Ovary (tissue), 3 donors: Measurements from ENCODE around the gene OR2J1.

Experiments
- POLR2A ChIP-seq: fragments of 450-650 bp; IDR thresholded peaks from one replicate; pipeline ENCODE4 v1.6.1; 2017; ENCODE audit warnings: antibody characterized with exemption, mild to moderate bottlenecking, moderate library complexity
- TF ChIP-seq, protein P1 (sequence below), 3 donors: fragments of 450-650 bp in 2 of 3; fragments of 200-600 bp in 1 of 3; IDR thresholded peaks; one replicate each; pipeline versions ENCODE4 v1.5.1 to v1.8.0; 2016 to 2022; ENCODE audit warnings: antibody characterized with exemption in 3 of 3, mild to moderate bottlenecking in 1 of 3
- donor health status: DM: no; HTN: no; CAD: no.

DNA sequence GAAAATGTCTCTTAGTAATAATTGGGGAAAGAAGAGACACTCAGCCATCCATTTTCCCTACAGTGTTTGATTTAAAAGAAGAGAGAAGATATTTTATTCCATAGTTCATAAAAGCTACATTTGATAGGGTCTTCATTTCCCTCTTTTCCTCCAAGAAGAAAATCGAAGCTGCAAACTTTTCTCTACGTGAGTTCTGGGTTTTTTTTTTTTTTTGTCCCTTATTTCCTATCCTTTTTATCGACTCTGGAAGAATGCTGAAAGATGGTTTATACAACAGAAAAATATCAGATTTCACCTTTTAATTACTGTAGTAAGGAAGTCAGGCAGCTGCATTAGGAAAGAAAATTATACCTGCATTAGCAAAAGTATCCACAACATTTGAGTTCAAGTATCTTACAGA lies at the start of gene OR2J1:
- TF ChIP-seq, protein P1, sequence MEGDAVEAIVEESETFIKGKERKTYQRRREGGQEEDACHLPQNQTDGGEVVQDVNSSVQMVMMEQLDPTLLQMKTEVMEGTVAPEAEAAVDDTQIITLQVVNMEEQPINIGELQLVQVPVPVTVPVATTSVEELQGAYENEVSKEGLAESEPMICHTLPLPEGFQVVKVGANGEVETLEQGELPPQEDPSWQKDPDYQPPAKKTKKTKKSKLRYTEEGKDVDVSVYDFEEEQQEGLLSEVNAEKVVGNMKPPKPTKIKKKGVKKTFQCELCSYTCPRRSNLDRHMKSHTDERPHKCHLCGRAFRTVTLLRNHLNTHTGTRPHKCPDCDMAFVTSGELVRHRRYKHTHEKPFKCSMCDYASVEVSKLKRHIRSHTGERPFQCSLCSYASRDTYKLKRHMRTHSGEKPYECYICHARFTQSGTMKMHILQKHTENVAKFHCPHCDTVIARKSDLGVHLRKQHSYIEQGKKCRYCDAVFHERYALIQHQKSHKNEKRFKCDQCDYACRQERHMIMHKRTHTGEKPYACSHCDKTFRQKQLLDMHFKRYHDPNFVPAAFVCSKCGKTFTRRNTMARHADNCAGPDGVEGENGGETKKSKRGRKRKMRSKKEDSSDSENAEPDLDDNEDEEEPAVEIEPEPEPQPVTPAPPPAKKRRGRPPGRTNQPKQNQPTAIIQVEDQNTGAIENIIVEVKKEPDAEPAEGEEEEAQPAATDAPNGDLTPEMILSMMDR (IDR thresholded peaks at IDR 0.05), result no peak
- no peak for TF ChIP-seq POLR2A
